ENCODE measurements around the gene CIAO1.
"Not testable (repeated sequence)": the region's sequence is repeated elsewhere in the genome, so short reads cannot be mapped to it uniquely, and the experiment has no call there.

The CIAO1 gene

GRCh38 chr2:96287273-96287856 is 21.3 kb downstream of the CIAO1 start:
- DNase-seq (ENCODE audit: low spot score) = no peak
- TF ChIP-seq, protein P1, sequence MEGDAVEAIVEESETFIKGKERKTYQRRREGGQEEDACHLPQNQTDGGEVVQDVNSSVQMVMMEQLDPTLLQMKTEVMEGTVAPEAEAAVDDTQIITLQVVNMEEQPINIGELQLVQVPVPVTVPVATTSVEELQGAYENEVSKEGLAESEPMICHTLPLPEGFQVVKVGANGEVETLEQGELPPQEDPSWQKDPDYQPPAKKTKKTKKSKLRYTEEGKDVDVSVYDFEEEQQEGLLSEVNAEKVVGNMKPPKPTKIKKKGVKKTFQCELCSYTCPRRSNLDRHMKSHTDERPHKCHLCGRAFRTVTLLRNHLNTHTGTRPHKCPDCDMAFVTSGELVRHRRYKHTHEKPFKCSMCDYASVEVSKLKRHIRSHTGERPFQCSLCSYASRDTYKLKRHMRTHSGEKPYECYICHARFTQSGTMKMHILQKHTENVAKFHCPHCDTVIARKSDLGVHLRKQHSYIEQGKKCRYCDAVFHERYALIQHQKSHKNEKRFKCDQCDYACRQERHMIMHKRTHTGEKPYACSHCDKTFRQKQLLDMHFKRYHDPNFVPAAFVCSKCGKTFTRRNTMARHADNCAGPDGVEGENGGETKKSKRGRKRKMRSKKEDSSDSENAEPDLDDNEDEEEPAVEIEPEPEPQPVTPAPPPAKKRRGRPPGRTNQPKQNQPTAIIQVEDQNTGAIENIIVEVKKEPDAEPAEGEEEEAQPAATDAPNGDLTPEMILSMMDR (IDR thresholded peaks at IDR 0.05; ENCODE audit: extremely low read depth, missing control alignments) = no peak

DNA sequence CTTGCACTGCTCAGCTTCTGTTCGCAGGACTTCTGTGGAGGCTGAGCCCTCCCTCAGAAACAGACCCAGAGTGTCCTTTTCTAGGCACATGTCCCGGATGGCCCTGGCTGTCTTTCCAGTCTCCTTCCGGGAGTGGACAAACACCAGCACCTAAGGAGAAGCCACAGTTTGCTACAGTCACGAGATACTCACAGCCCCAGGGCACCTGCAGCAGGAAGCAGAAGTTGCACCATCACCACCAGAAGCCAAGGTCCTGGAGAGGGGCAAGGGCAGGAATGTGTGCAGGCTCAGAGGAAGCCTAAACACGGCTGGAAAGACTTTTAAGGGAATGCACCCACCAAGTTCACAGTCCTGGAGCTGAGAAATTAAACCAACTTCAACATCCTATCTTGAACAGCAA is 25.7 kb downstream of the CIAO1 start:
- DNase-seq (ENCODE audit: low spot score) = no peak

GRCh38 chr2:96294271-96294670 is 28.2 kb downstream of the CIAO1 start:
- not testable (repeated sequence) for DNase-seq (ENCODE audit: low spot score)

More for the DNA sequence above, 25.7 kb downstream of the CIAO1 start:
- TF ChIP-seq, protein P1 (IDR thresholded peaks at IDR 0.05; ENCODE audit: extremely low read depth, missing control alignments) = no peak

GRCh38 chr2:96296925-96297324 is 30.9 kb downstream of the CIAO1 start:
- no peak for DNase-seq (ENCODE audit: low spot score)
- TF ChIP-seq, protein P1 (IDR thresholded peaks at IDR 0.05; ENCODE audit: extremely low read depth, missing control alignments) = no peak

DNA sequence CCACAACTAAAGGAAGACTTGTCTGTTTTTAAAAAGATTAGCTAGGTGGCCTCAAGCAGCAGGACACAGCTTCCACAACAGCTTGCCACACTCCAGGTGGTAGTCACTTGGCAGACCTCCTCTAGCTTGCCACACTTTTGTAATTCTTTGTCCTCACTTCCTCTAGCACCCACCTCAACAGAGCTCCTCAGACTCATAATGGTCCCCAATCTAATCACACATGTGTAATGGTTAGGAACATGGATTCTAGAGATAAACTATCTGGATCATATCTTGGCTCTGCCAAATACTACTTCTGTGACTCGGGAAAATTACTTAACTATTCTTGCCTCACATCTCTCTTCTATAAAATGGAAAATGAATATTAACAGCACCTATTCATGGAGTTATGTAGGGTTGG is 35.8 kb downstream of the CIAO1 start:
- TF ChIP-seq, protein P1 (IDR thresholded peaks at IDR 0.05; ENCODE audit: extremely low read depth, missing control alignments) = no peak
- no peak for DNase-seq (ENCODE audit: low spot score)

GRCh38 chr2:96304606-96305005 is 38.6 kb downstream of the CIAO1 start:
- no peak for DNase-seq (ENCODE audit: low spot score)
- TF ChIP-seq, protein P1 (IDR thresholded peaks at IDR 0.05; ENCODE audit: extremely low read depth, missing control alignments) = no peak

GRCh38 chr2:96305091-96305978 is 39.3 kb downstream of the CIAO1 start, which contains the start of gene SNRNP200:
Gene SNRNP200, minus strand, starts transcription at chr2:96305546. Its CDS starts 109 bp downstream, at chr2:96305437.
- peak; percentile 86 for DNase-seq (ENCODE audit: low spot score)
- TF ChIP-seq, protein P1 (IDR thresholded peaks at IDR 0.05; ENCODE audit: extremely low read depth, missing control alignments) = no peak
